ENCODE measurements around the gene SND1. TPM values are rescaled to one million over a fixed set of nuclear protein-coding genes. Genes with fewer than 3 reads are reported as not detected.

SND1 gene
- total and polyA plus RNA-seq, 4 donors: 59.4 to 214 (median 84.1) TPM

GRCh38 chr7:127934711-127935110 lies 282.7 kb downstream of the SND1 start:
- WGBS: 97% methylated on average over 5 of the region's 5 CpGs
- no peak overlapping the region for H3K4me3 ChIP-seq (ENCODE audit: low read depth in 1 of 3, low read length in 3 of 3)
- TF ChIP-seq, protein P1, sequence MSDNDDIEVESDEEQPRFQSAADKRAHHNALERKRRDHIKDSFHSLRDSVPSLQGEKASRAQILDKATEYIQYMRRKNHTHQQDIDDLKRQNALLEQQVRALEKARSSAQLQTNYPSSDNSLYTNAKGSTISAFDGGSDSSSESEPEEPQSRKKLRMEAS (IDR thresholded peaks at IDR 0.05): no peak
- TF ChIP-seq JUND (IDR thresholded peaks at IDR 0.05) (no peak), ATF3 (IDR thresholded peaks at IDR 0.05) (no peak), HNF4G (IDR thresholded peaks at IDR 0.05) (no peak), EGR1 (IDR thresholded peaks at IDR 0.05; ENCODE audit: low read depth in 2 of 2) (no peak), NR2F2 (IDR thresholded peaks at IDR 0.05) (no peak), SP1 (IDR thresholded peaks at IDR 0.05) (no peak), FOXA1 (IDR thresholded peaks at IDR 0.05) (no peak), REST (IDR thresholded peaks at IDR 0.05) (no peak), CTCF (IDR thresholded peaks at IDR 0.05; ENCODE audit: low read depth, low read length, missing input control) (no peak), TAF1 (conservative IDR thresholded peaks at IDR 0.05) (no peak)
- TF ChIP-seq, protein P2, sequence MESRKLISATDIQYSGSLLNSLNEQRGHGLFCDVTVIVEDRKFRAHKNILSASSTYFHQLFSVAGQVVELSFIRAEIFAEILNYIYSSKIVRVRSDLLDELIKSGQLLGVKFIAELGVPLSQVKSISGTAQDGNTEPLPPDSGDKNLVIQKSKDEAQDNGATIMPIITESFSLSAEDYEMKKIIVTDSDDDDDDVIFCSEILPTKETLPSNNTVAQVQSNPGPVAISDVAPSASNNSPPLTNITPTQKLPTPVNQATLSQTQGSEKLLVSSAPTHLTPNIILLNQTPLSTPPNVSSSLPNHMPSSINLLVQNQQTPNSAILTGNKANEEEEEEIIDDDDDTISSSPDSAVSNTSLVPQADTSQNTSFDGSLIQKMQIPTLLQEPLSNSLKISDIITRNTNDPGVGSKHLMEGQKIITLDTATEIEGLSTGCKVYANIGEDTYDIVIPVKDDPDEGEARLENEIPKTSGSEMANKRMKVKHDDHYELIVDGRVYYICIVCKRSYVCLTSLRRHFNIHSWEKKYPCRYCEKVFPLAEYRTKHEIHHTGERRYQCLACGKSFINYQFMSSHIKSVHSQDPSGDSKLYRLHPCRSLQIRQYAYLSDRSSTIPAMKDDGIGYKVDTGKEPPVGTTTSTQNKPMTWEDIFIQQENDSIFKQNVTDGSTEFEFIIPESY (IDR thresholded peaks at IDR 0.05): no peak
- peaks cover 10 to 28% (median 17%) of the 10 kb centered on the region in 4 donors for H3K36me3 ChIP-seq (ENCODE audit: control insufficient read depth in 4 of 4, insufficient read depth in 3 of 4, low read depth in 1 of 4, low read length in 3 of 4)
- no peak overlapping the region for H3K9ac ChIP-seq (ENCODE audit: low read depth in 1 of 2, low read length in 2 of 2)
- no peaks in the 10 kb centered on the region for H3K27me3 ChIP-seq (ENCODE audit: control insufficient read depth in 4 of 4, insufficient read depth in 4 of 4, low read length in 3 of 4)
- DNase-seq (ENCODE audit: low spot score): no peak
- H3K27ac ChIP-seq (ENCODE audit: low read depth in 1 of 2, low read length in 2 of 2): no peak overlapping the region
- no peaks in the 10 kb centered on the region for H3K9me3 ChIP-seq (ENCODE audit: control insufficient read depth in 4 of 4, low read length in 3 of 4)
- no peaks in the 10 kb centered on the region for H3K4me1 ChIP-seq (ENCODE audit: control insufficient read depth in 4 of 4, insufficient read depth in 4 of 4, low read length in 3 of 4)

GRCh38 chr7:127935847-127936376 lies 283.9 kb downstream of the SND1 start:
- Histone ChIP-seq H3K4me1 (ENCODE audit: control insufficient read depth in 4 of 4, insufficient read depth in 4 of 4, low read length in 3 of 4) (no peaks in the 10 kb centered on the region), H3K27ac (ENCODE audit: low read depth in 1 of 2, low read length in 2 of 2) (no peak overlapping the region), H3K27me3 (ENCODE audit: control insufficient read depth in 4 of 4, insufficient read depth in 4 of 4, low read length in 3 of 4) (no peaks in the 10 kb centered on the region), H3K9me3 (ENCODE audit: control insufficient read depth in 4 of 4, low read length in 3 of 4) (no peaks in the 10 kb centered on the region), H3K4me3 (ENCODE audit: low read depth in 1 of 3, low read length in 3 of 3) (no peak overlapping the region), H3K36me3 (ENCODE audit: control insufficient read depth in 4 of 4, insufficient read depth in 3 of 4, low read depth in 1 of 4, low read length in 3 of 4) (peaks cover 2 to 20% (median 7%) of the 10 kb centered on the region in 4 donors), H3K9ac (ENCODE audit: low read depth in 1 of 2, low read length in 2 of 2) (no peak overlapping the region)
- WGBS: 96% methylated on average over 6 of the region's 6 CpGs
- DNase-seq (ENCODE audit: low spot score): no peak
- no peak for TF ChIP-seq REST (IDR thresholded peaks at IDR 0.05)
- no peak for TF ChIP-seq TAF1 (conservative IDR thresholded peaks at IDR 0.05)
- no peak for TF ChIP-seq EGR1 (IDR thresholded peaks at IDR 0.05; ENCODE audit: low read depth in 2 of 2)
- no peak for TF ChIP-seq ATF3 (IDR thresholded peaks at IDR 0.05)
- TF ChIP-seq, protein P1 (IDR thresholded peaks at IDR 0.05): no peak
- TF ChIP-seq FOXA1 (IDR thresholded peaks at IDR 0.05): no peak
- TF ChIP-seq SP1 (IDR thresholded peaks at IDR 0.05): no peak
- TF ChIP-seq HNF4A (conservative IDR thresholded peaks at IDR 0.05): no peak
- TF ChIP-seq GABPA (IDR thresholded peaks at IDR 0.05 in 1 of 2, conservative IDR thresholded peaks at IDR 0.05 in 1 of 2): no peak
- TF ChIP-seq YY1 (IDR thresholded peaks at IDR 0.05): no peak
- TF ChIP-seq JUND (IDR thresholded peaks at IDR 0.05): no peak
- TF ChIP-seq FOXA2 (IDR thresholded peaks at IDR 0.05): no peak
- TF ChIP-seq RAD21 (IDR thresholded peaks at IDR 0.05): no peak
- no peak for TF ChIP-seq NR2F2 (IDR thresholded peaks at IDR 0.05)
- TF ChIP-seq HNF4G (IDR thresholded peaks at IDR 0.05): no peak

Measured in liver (tissue), 9 donors.